Neuron (in vitro differentiated cells): ENCODE measurements around the gene ADAM11.

ENCODE experiments used
- H2AFZ ChIP-seq: one replicate; pipeline ENCODE4 v1.6.1; 2013; ENCODE audit warnings: low read depth, mild to moderate bottlenecking, inconsistent platforms, low read length, moderate library complexity
- H3K27me3 ChIP-seq: one replicate; pipeline ENCODE4 v1.6.1; 2013; ENCODE audit warnings: low read length; ENCODE audit not compliant: insufficient read depth
- H3K36me3 ChIP-seq: one replicate; pipeline ENCODE4 v1.6.1; 2013; ENCODE audit warnings: low read length; ENCODE audit not compliant: insufficient read depth
- H3K4me1 ChIP-seq: one replicate; pipeline ENCODE4 v1.6.1; 2013; ENCODE audit warnings: low read length; ENCODE audit not compliant: insufficient read depth
- H3K4me3 ChIP-seq: 2 replicates; pipeline ENCODE4 v1.5.1; 2013; ENCODE audit warnings: mild to moderate bottlenecking, low read length, moderate library complexity
- H3K9me3 ChIP-seq: one replicate; pipeline ENCODE4 v1.6.1; 2013; ENCODE audit warnings: low read length

ADAM11 gene

GRCh38 chr17:44828919-44829522 is 70.2 kb downstream of the ADAM11 start:
- peak overlapping the region; percentile 100 for H3K4me3 ChIP-seq
- H3K27me3 ChIP-seq, result no peaks in the 10 kb centered on the region
- H2AFZ ChIP-seq, result peak overlapping the region; percentile 96
- H3K4me1 ChIP-seq, result peaks cover 23% of the 10 kb centered on the region
- H3K9me3 ChIP-seq, result no peaks in the 10 kb centered on the region
- H3K36me3 ChIP-seq, result peaks cover 6% of the 10 kb centered on the region

GRCh38 chr17:44829523-44830358 is 71.0 kb downstream of the ADAM11 start, which contains the start of gene GJC1:
GJC1 (minus strand) TSS chr17:44830287; CDS start chr17:44805817, 24,470 bp downstream.
- Histone ChIP-seq H3K27me3 (no peaks in the 10 kb centered on the region), H3K4me3 (peak within 1 kb of the TSS; percentile 100), H3K9me3 (no peaks in the 10 kb centered on the region), H2AFZ (peak within 1 kb of the TSS; percentile 96), H3K4me1 (peaks cover 23% of the 10 kb centered on the region), H3K36me3 (peaks cover 6% of the 10 kb centered on the region)

GRCh38 chr17:44830359-44831288 is 71.8 kb downstream of the ADAM11 start:
- Histone ChIP-seq H3K4me3 (peak overlapping the region; percentile 100), H2AFZ (peak overlapping the region; percentile 96), H3K27me3 (no peaks in the 10 kb centered on the region), H3K4me1 (peaks cover 23% of the 10 kb centered on the region), H3K36me3 (peaks cover 5% of the 10 kb centered on the region), H3K9me3 (no peaks in the 10 kb centered on the region)

GRCh38 chr17:44831371-44831770 is 72.6 kb downstream of the ADAM11 start:
- Histone ChIP-seq H3K9me3 (no peaks in the 10 kb centered on the region), H2AFZ (no peak overlapping the region), H3K4me3 (no peak overlapping the region), H3K27me3 (no peaks in the 10 kb centered on the region), H3K36me3 (no peaks in the 10 kb centered on the region), H3K4me1 (peaks cover 23% of the 10 kb centered on the region)
